HG03064 (cell line): ENCODE results near the gene ESRRA.

ENCODE experiments used
- ATAC-seq: cut with Tn5 transposase; IDR thresholded peaks from one replicate; pipeline ENCODE4 v1.9.1; 2021; ENCODE audit warnings: low read depth; ENCODE audit not compliant: unreplicated experiment

ESRRA gene

GRCh38 chr11:64344787-64345186, 39.5 kb downstream of the ESRRA start:
- ATAC-seq = no peak

GRCh38 chr11:64347193-64347867, 42.0 kb downstream of the ESRRA start:
- ATAC-seq = no peak

DNA sequence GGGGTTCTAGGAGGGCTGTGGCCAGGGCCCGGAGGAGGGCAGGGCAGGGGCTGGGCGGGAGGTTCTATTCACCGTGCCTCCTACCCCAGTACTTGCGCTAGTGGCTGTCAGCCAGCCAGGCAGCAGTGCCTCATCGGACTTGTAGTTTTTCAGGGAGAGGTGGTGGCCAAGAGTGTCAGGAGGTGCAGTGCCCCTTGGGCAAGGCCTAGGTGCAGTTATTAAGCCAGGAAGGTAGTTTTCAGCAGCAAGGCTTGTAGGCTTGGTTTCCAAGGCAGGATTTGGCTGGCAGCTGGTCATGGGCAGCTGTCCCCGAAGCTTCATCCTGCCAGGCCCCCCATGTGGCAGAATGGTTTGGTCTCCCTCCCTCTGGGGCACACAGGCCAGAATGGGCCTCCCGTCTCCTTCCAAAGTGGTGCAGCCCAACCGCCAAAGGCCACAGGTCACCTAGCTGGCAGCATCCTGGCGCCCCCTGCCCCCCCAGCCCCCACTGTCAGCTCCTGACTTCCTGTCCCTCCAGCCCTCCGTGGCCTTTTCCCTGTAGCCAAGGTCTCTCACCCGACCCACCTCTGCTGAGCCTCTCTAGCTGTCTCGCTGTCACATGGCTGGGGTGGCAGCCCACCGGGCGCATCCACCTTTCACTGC, 43.2 kb downstream of the ESRRA start:
- ATAC-seq = no peak

GRCh38 chr11:64349025-64349387, 43.7 kb downstream of the ESRRA start:
- no peak for ATAC-seq

GRCh38 chr11:64349404-64349803, 44.1 kb downstream of the ESRRA start:
- no peak for ATAC-seq

DNA sequence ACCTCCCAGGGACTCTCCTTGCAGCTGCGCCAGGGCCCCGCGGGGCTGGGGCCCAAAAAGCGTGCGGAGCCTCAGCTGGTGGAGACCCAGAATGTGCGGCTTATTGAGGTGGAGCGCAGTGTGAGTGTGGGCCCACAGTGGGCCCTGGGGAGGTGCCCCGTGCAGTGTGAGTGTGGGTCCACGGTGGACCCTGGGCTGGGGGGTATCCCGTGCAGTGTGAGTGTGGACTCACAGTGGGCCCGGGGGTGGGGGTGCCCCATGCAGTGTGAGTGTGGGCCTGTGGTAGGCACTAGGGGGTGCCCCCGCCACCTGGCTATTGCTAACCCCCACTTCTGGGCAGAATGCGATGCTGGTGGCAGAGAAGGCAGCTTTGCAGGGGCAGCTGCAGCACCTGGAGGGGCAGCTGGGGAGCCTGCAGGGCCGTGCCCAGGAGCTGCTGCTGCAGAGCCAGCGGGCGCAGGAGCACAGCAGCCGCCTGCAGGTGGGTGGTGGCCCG, 45.9 kb downstream of the ESRRA start:
- no peak for ATAC-seq

DNA sequence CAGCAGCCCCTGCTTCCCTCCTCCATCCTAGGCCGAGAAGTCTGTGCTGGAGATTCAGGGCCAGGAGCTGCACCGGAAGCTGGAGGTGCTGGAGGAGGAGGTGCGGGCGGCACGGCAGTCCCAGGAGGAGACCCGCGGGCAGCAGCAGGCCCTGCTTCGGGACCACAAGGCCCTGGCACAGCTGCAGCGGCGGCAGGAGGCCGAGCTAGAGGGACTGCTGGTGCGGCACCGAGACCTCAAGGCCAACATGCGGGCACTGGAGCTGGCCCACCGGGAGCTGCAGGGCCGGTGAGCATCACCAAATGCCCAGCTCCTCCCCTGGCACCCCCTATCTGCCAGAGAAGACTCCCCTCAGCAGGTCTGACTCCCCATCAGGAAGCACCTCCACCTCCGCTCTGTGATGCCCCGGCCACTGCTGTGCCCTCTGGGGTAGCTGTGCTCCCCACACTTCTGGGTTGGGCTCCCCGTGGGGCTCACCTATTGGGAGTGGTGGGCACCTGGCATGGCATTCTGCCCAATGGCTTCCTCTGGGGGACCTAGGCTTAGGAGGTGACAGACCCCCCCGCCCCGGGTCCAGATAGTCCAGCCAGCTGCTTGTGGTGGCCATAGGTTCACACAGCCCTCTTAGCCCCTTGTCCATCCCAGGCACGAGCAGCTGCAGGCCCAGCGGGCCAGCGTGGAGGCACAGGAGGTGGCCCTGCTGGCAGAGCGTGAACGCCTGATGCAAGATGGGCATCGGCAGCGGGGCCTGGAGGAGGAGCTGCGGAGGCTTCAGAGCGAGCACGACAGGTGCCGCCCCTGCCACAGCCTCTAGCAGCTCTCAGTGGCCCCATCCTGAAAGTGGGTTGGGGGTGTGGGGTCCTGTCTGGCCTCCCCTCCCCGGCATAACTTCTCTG, 47.0 kb downstream of the ESRRA start:
- no peak for ATAC-seq

GRCh38 chr11:64352995-64353714, 47.8 kb downstream of the ESRRA start:
- no peak for ATAC-seq

- ATAC-seq = no peak
Measured at GRCh38 chr11:64353715-64354506, 48.6 kb downstream of the ESRRA start.

GRCh38 chr11:64355078-64355940, 50.0 kb downstream of the ESRRA start:
- no peak for ATAC-seq

DNA sequence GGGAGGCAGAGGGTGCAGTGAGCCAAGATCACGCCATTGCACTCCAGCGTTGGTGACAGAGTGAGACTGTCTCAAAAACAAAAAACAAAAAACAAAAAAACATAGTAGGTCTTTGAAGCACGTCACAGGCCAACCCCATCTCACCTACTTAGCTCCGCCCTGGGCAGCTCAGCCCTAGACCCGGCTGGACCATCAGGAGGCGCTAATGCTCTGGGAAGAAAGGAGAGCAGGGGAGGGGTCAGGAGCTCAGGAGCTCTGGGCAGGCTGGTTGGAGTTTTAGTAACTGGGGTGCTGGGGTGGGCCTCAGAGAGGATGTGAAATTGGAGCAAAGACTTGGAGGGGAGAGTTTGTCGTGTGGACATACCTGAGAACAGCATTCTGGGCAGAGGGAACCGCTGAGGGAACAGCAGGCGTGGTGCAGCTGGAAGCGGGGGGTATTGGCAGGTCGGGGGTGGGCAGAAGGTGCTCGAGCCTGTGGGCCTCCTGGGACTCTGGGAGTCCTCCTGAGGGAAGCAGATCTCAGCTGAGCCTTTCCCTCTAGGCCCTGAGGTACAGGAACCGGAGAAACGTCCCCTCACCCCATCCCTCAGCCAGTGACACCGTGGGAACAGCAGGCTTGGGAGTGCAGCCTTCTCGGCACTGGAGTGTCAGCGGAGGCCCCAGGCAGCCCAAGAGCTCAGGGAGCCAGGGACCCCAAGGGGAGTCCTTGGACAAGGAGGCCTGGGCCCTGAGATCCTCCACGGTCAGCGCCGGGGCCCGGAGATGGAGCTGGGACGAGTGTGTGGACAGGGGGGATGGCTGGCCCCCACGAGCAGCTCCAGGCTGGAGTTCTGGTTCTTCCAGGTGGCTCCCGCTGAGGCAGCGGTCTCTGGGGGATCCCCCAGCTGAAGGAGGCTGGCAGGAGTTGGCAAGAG, 51.4 kb downstream of the ESRRA start:
- no peak for ATAC-seq

GRCh38 chr11:64357446-64357845, 52.1 kb downstream of the ESRRA start:
- no peak for ATAC-seq

GRCh38 chr11:64357904-64358535, 52.7 kb downstream of the ESRRA start:
- no peak for ATAC-seq

- ATAC-seq = no peak
Measured at GRCh38 chr11:64358536-64358906, 53.2 kb downstream of the ESRRA start.

DNA sequence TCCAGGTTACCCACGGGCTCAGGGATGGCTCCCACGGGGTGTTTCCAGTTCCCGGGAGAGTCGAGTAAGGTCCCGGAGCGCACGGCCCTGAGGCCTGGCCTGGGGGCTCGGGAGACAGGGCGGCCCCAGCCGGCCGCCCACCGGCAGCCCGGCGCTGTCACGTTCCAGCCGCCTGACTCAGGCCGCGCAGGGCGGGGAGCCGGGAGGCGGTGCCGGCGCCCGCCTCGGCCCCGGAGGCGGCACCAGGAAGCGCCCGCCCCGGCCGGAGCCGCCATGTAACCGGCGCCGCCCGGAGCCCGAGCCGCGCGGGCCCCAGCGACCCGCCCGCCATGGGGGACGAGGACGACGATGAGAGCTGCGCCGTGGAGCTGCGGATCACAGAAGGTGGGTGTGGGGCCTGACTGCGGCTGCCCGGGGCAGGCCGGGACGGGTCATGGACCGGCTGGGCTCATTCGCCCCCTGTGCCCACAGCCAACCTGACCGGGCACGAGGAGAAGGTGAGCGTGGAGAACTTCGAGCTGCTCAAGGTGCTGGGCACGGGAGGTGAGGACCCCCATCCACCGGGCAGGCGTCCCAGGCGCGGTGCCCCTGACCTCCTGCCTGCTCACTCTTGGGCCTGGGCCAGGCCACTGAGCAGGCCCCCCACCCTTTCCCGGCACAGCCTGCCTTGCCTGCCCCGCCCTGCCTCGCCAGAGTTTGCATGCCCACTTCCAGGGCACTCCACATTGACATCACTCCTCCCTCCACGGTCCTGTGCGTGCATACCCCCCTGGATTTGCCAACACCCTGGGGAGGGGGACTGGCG, 53.8 kb downstream of the ESRRA start, which contains the start of gene RPS6KA4:
RPS6KA4 (plus strand) TSS at position 256 of the 805 bp plus-strand sequence; CDS start at position 330, 74 bp downstream.
- ATAC-seq = no peak

DNA sequence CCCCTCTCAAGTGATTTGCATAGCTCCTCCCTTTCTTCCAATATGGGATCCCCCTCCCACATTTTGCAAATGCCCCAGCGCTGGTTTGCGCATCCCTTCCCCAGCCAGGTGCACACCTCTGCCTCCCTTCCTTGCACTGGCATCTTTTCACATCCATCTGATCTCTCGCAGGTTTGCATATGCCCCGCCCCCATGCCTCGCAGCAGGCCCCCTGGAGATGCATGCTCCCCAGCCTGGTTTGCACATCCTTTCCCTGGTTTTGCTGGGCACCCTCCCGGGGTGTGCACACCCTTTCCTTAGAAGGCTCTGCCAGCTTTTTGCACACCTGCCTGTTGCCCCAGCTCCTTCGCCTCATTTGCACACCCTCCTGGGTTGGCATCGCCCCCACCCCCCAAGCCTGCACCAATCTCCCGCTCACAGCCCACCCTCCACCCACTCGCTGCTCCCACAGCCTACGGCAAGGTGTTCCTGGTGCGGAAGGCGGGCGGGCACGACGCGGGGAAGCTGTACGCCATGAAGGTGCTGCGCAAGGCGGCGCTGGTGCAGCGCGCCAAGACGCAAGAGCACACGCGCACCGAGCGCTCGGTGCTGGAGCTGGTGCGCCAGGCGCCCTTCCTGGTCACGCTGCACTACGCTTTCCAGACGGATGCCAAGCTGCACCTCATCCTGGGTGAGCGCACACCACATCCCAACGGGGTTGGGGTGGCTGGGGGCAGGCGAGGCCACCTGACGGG, 54.6 kb downstream of the ESRRA start:
- ATAC-seq = no peak
